Measurements from ENCODE around the gene ERVK3-1.

- no peak for TF ChIP-seq POLR2AphosphoS5 (IDR thresholded peaks at IDR 0.05; ENCODE audit: low read depth, low read length)
- no peak for TF ChIP-seq GABPA (IDR thresholded peaks at IDR 0.05; ENCODE audit: low read depth)
- TF ChIP-seq CTCF (IDR thresholded peaks at IDR 0.05): no peak
- TF ChIP-seq EZH2phosphoT487 (IDR thresholded peaks at IDR 0.05; ENCODE audit: borderline replicate concordance, low read depth): no peak
- TF ChIP-seq RAD21 (IDR thresholded peaks at IDR 0.05; ENCODE audit: low read length): no peak
- no peak for TF ChIP-seq CHD2 (IDR thresholded peaks at IDR 0.05; ENCODE audit: low read length, partially characterized antibody)
- TF ChIP-seq TAF1 (IDR thresholded peaks at IDR 0.05; ENCODE audit: borderline replicate concordance, low read depth, low read length): no peak
- TF ChIP-seq GATA2 (CRISPR knock-in tag; IDR thresholded peaks at IDR 0.05): no peak
- TF ChIP-seq JUND (IDR thresholded peaks at IDR 0.05): no peak
Observed at GRCh38 chr19:58351990-58352755, 47.0 kb downstream of the ERVK3-1 start.
